DOHH2 (cell line): ENCODE measurements around the gene COX18.

Source experiments
- H3F3A ChIP-seq: fragments of 200-600 bp; sonication (generic), shearing (Covaris generic); 2 replicates; pipeline ENCODE4 v1.6.0; 2016; ENCODE audit warnings: antibody characterized with exemption, mild to moderate bottlenecking; ENCODE audit not compliant: control insufficient read depth, insufficient read depth
- H3K27ac ChIP-seq: fragments of 200-600 bp; sonication (generic); 2 replicates; pipeline ENCODE4 v1.5.1; 2014; ENCODE audit warnings: low read depth, mild to moderate bottlenecking, low read length, moderate library complexity
- H3K27me3 ChIP-seq: fragments of 200-600 bp; sonication (generic); 2 replicates; pipeline ENCODE4 v1.6.1; 2014; ENCODE audit warnings: mild to moderate bottlenecking, low read length, mixed read lengths; ENCODE audit not compliant: control insufficient read depth
- H3K36me3 ChIP-seq: fragments of 200-600 bp; sonication (generic); 2 replicates; pipeline ENCODE4 v1.6.1; 2014; ENCODE audit warnings: mild to moderate bottlenecking, low read length, moderate library complexity, mixed read lengths; ENCODE audit not compliant: control insufficient read depth
- H3K4me1 ChIP-seq: fragments of 200-600 bp; sonication (generic); 2 replicates; pipeline ENCODE4 v1.6.1; 2014; ENCODE audit warnings: mild to moderate bottlenecking, low read length, mixed read lengths; ENCODE audit not compliant: control insufficient read depth
- H3K4me2 ChIP-seq: fragments of 200-600 bp; sonication (generic); 2 replicates; pipeline ENCODE4 v1.6.0; 2014; ENCODE audit warnings: mild to moderate bottlenecking, low read length, moderate library complexity
- H3K4me3 ChIP-seq: fragments of 200-600 bp; sonication (generic); 2 replicates; pipeline ENCODE4 v1.5.1; 2014; ENCODE audit warnings: mild to moderate bottlenecking, low read length, mixed read lengths
- H3K79me2 ChIP-seq: fragments of 200-600 bp; sonication (generic); 2 replicates; pipeline ENCODE4 v1.6.1; 2014; ENCODE audit warnings: mild to moderate bottlenecking, low read length, mixed read lengths; ENCODE audit not compliant: control insufficient read depth
- H3K9me2 ChIP-seq: fragments of 200-600 bp; sonication (generic); replicated peaks from 2 replicates; pipeline ENCODE4 v1.6.1; 2014; ENCODE audit warnings: mild to moderate bottlenecking, low read length, mixed read lengths; ENCODE audit not compliant: control insufficient read depth
- H3K9me3 ChIP-seq: fragments of 200-600 bp; sonication (generic); 2 replicates; pipeline ENCODE4 v1.6.1; 2014; ENCODE audit warnings: antibody characterized with exemption, low read length, mixed read lengths; ENCODE audit not compliant: control insufficient read depth, insufficient read depth
- H4K20me1 ChIP-seq: fragments of 200-600 bp; sonication (generic); 2 replicates; pipeline ENCODE4 v1.6.0; 2014; ENCODE audit warnings: low read depth, mild to moderate bottlenecking, antibody characterized with exemption, low read length, moderate library complexity; ENCODE audit not compliant: control insufficient read depth, insufficient read depth
- CTCF ChIP-seq: fragments of 200-600 bp; sonication (generic); IDR thresholded peaks from one replicate; pipeline ENCODE4 v1.5.1; 2014; ENCODE audit warnings: antibody characterized with exemption, mild to moderate bottlenecking, low read depth, low read length; ENCODE audit not compliant: poor library complexity, severe bottlenecking
- EZH2phosphoT487 ChIP-seq: fragments of 200-600 bp; sonication (generic); IDR thresholded peaks from 2 replicates; pipeline ENCODE4 v1.6.1; 2017; ENCODE audit warnings: borderline replicate concordance, mild to moderate bottlenecking, antibody characterized with exemption, low read length, moderate library complexity, mixed read lengths

COX18 gene

GRCh38 chr4:73037057-73037456 lies 32.5 kb downstream of the COX18 start:
- H4K20me1 ChIP-seq = no peaks in the 10 kb centered on the region
- no peak overlapping the region for H3K4me2 ChIP-seq
- H3F3A ChIP-seq = no peaks in the 10 kb centered on the region
- H3K9me2 ChIP-seq = no peaks in the 10 kb centered on the region
- no peak overlapping the region for H3K27ac ChIP-seq
- H3K79me2 ChIP-seq = no peaks in the 10 kb centered on the region
- H3K4me3 ChIP-seq = no peak overlapping the region
- no peaks in the 10 kb centered on the region for H3K27me3 ChIP-seq
- TF ChIP-seq EZH2phosphoT487 (no peak), CTCF (no peak)
- H3K36me3 ChIP-seq = no peaks in the 10 kb centered on the region
- H3K4me1 ChIP-seq = no peaks in the 10 kb centered on the region
- peaks cover 13% of the 10 kb centered on the region for H3K9me3 ChIP-seq

- no peak for TF ChIP-seq EZH2phosphoT487
- no peak for TF ChIP-seq CTCF
- no peaks in the 10 kb centered on the region for H4K20me1 ChIP-seq
- no peaks in the 10 kb centered on the region for H3K4me1 ChIP-seq
- H3K4me3 ChIP-seq = no peak overlapping the region
- no peaks in the 10 kb centered on the region for H3K9me2 ChIP-seq
- H3K4me2 ChIP-seq = no peak overlapping the region
- H3K9me3 ChIP-seq = peaks cover 13% of the 10 kb centered on the region
- no peaks in the 10 kb centered on the region for H3F3A ChIP-seq
- no peaks in the 10 kb centered on the region for H3K36me3 ChIP-seq
- H3K27ac ChIP-seq = no peak overlapping the region
- H3K79me2 ChIP-seq = no peaks in the 10 kb centered on the region
- H3K27me3 ChIP-seq = no peaks in the 10 kb centered on the region
These were observed 33.4 kb downstream of the COX18 start for GRCh38 chr4:73036123-73036522.

- no peaks in the 10 kb centered on the region for H3F3A ChIP-seq
- no peaks in the 10 kb centered on the region for H3K27me3 ChIP-seq
- no peaks in the 10 kb centered on the region for H3K36me3 ChIP-seq
- no peak overlapping the region for H3K4me2 ChIP-seq
- no peaks in the 10 kb centered on the region for H3K9me2 ChIP-seq
- peaks cover 13% of the 10 kb centered on the region for H3K9me3 ChIP-seq
- H3K79me2 ChIP-seq = no peaks in the 10 kb centered on the region
- H4K20me1 ChIP-seq = no peaks in the 10 kb centered on the region
- no peak overlapping the region for H3K27ac ChIP-seq
- no peak overlapping the region for H3K4me3 ChIP-seq
- H3K4me1 ChIP-seq = no peaks in the 10 kb centered on the region
- TF ChIP-seq CTCF (no peak), EZH2phosphoT487 (no peak)
These were observed 34.6 kb downstream of the COX18 start for GRCh38 chr4:73034896-73035295.

- H3K27me3 ChIP-seq = no peaks in the 10 kb centered on the region
- H3K27ac ChIP-seq = no peak overlapping the region
- H3K4me2 ChIP-seq = no peak overlapping the region
- H3K4me3 ChIP-seq = no peak overlapping the region
- H4K20me1 ChIP-seq = no peaks in the 10 kb centered on the region
- H3K9me3 ChIP-seq = no peaks in the 10 kb centered on the region
- no peaks in the 10 kb centered on the region for H3K79me2 ChIP-seq
- TF ChIP-seq EZH2phosphoT487 (no peak), CTCF (no peak)
- H3F3A ChIP-seq = no peaks in the 10 kb centered on the region
- no peaks in the 10 kb centered on the region for H3K36me3 ChIP-seq
- H3K9me2 ChIP-seq = no peaks in the 10 kb centered on the region
- peaks cover 7% of the 10 kb centered on the region for H3K4me1 ChIP-seq
These were observed 40.9 kb downstream of the COX18 start for GRCh38 chr4:73028621-73029020.
